Stomach (tissue), 4 donors: ENCODE results near the gene CREB3L1.

Experiments used
- POLR2A ChIP-seq, 4 donors: fragments of 450-650 bp; IDR thresholded peaks; one replicate each; pipeline ENCODE4 v1.6.1; 2016; ENCODE audit warnings: antibody characterized with exemption in 4 of 4, control low read depth in 2 of 4, mild to moderate bottlenecking in 1 of 4, moderate library complexity in 1 of 4
- POLR2AphosphoS5 ChIP-seq, 3 donors: sonication (generic); formaldehyde crosslinking; IDR thresholded peaks; one replicate each; pipeline ENCODE4 v1.6.1; 2016; ENCODE audit warnings: antibody characterized with exemption in 3 of 3
- TF ChIP-seq, protein P1 (sequence below), 7 experiments: fragments of 450-650 bp in 4 of 7; fragments of 200-600 bp in 3 of 7; sonication (generic) in 3 of 7; IDR thresholded peaks; one replicate each; pipeline ENCODE4 v1.5.1; 2016 to 2019; ENCODE audit warnings: antibody characterized with exemption in 7 of 7, control low read depth in 2 of 7, mild to moderate bottlenecking in 1 of 7

DNA sequence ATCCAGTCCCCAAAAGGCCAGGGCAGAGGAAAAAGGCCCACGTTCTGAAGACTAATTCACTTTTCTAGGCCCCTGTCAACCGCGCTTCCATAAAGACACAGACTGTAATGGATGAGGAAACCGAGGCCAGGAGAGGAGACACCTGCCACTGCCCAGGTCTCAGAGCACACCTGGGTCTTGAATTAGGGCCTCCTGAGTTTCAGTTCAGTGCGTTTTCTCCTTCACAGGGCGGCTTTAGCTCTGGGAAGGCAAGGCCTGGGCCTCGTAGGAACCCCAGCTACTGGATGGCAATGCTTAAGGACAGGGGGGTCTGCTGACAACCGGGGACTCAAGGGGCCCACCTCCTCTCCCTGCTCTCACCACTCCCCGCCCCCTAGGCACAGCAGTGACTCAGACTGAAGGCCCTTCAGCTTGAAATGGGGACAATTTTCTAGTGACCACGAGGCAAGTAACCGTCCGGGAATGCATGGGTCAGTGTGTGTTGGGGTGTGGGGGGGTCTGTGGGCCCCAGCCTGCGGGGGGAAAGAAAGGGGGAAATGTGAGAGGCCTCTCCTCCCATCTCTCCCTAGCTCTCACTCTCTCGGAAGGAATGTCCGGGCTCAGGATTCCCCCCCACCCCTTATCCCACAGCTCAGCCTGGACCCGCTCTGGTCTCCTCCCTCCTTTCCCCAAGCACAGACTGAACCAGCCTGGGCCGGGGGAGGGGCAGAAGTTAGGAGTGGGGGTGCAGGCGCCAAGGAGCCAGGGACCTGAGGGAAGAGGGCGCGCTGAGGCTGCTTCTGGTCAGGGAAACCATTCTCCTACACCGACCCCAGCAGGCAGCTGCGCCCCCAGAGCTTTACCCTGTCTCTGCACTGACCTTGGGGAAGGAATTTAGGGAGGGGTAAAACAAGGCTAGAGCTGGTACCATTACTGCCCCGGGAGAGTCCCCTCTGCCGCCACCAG is 17.2 kb downstream of the CREB3L1 start:
- TF ChIP-seq, protein P1, sequence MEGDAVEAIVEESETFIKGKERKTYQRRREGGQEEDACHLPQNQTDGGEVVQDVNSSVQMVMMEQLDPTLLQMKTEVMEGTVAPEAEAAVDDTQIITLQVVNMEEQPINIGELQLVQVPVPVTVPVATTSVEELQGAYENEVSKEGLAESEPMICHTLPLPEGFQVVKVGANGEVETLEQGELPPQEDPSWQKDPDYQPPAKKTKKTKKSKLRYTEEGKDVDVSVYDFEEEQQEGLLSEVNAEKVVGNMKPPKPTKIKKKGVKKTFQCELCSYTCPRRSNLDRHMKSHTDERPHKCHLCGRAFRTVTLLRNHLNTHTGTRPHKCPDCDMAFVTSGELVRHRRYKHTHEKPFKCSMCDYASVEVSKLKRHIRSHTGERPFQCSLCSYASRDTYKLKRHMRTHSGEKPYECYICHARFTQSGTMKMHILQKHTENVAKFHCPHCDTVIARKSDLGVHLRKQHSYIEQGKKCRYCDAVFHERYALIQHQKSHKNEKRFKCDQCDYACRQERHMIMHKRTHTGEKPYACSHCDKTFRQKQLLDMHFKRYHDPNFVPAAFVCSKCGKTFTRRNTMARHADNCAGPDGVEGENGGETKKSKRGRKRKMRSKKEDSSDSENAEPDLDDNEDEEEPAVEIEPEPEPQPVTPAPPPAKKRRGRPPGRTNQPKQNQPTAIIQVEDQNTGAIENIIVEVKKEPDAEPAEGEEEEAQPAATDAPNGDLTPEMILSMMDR (IDR thresholded peaks at IDR 0.05), result no peak
- TF ChIP-seq POLR2A (IDR thresholded peaks at IDR 0.05) (no peak), POLR2AphosphoS5 (IDR thresholded peaks at IDR 0.05) (no peak)
